Stimulated activated CD8-positive, alpha-beta memory T cell treated with anti-CD3 and anti-CD28 coated beads, Interleukin-15, amount 100 ng/mL, for 24 hours (primary cell): ENCODE data around the gene C16orf86.

ENCODE experiments used
- DNase-seq: peaks from one replicate; pipeline ENCODE4 v3.0.0-alpha.2; 2020; ENCODE audit warnings: low read depth

C16orf86 gene

GRCh38 chr16:67653789-67654402 lies 12.7 kb upstream of the C16orf86 start:
- no peak for DNase-seq

GRCh38 chr16:67654403-67654911 lies 12.2 kb upstream of the C16orf86 start:
- DNase-seq = no peak

- no peak for DNase-seq
These were observed 11.3 kb upstream of the C16orf86 start for GRCh38 chr16:67655363-67655762.

- DNase-seq = no peak
These were observed 10.1 kb upstream of the C16orf86 start for GRCh38 chr16:67656344-67657016.

GRCh38 chr16:67657017-67657608 lies 9.5 kb upstream of the C16orf86 start:
- no peak for DNase-seq

GRCh38 chr16:67657751-67658518 lies 8.7 kb upstream of the C16orf86 start:
- no peak for DNase-seq

- no peak for DNase-seq
These were observed 7.6 kb upstream of the C16orf86 start for GRCh38 chr16:67658849-67659674.

GRCh38 chr16:67659675-67660563 lies 6.7 kb upstream of the C16orf86 start, which contains the start of gene ACD:
Gene ACD, minus strand, starts transcription at chr16:67660260. Its CDS starts 40 bp downstream, at chr16:67660220.
- DNase-seq = peak; percentile 88

- peak; percentile 85 for DNase-seq
These were observed 6.0 kb upstream of the C16orf86 start, which contains the start of gene PARD6A for GRCh38 chr16:67660564-67661028. Gene PARD6A, plus strand, starts transcription at chr16:67660960. Its CDS starts 79 bp downstream, at chr16:67661039.

GRCh38 chr16:67661101-67661761 lies 5.4 kb upstream of the C16orf86 start:
- no peak for DNase-seq

GRCh38 chr16:67661886-67662652 lies 4.5 kb upstream of the C16orf86 start:
- DNase-seq = no peak

- no peak for DNase-seq
These were observed 4.0 kb upstream of the C16orf86 start for GRCh38 chr16:67662653-67663010.

- DNase-seq = no peak
These were observed 3.3 kb upstream of the C16orf86 start for GRCh38 chr16:67663151-67663876.

- DNase-seq = no peak
These were observed 2.8 kb upstream of the C16orf86 start for GRCh38 chr16:67663877-67664222.

- DNase-seq = no peak
These were observed 2.4 kb upstream of the C16orf86 start for GRCh38 chr16:67664258-67664657.

GRCh38 chr16:67664871-67665270 lies 1.7 kb upstream of the C16orf86 start:
- no peak for DNase-seq

- no peak for DNase-seq
These were observed 1.0 kb upstream of the C16orf86 start for GRCh38 chr16:67665598-67665997.

GRCh38 chr16:67666032-67666551 lies 522 bp upstream of the C16orf86 start:
- DNase-seq = no peak
